ENCODE data around the gene LRP8.

GRCh38 chr1:53246261-53247134 is 81.4 kb downstream of the LRP8 start:
- TF ChIP-seq CTCF (IDR thresholded peaks at IDR 0.05) (no peak), POLR2A (IDR thresholded peaks at IDR 0.05) (no peak)
